Stimulated activated naive CD8-positive, alpha-beta T cell treated with anti-CD3 and anti-CD28 coated beads, Interleukin-15, amount 100 ng/mL, for 72 hours (primary cell): ENCODE data around the gene RIMBP2.

Source experiments
- ATAC-seq: fragments of 150-1000 bp; cut with Tn5 transposase; 2 replicates; pipeline ENCODE4 v1.10.0; 2021; ENCODE audit warnings: mild to moderate bottlenecking, moderate library complexity
- DNase-seq, 2 donors: peaks; one replicate each; pipeline ENCODE4 v3.0.0; 2021 to 2022
- H3K27ac Mint-ChIP-seq, 2 donors: one replicate each; pipeline ENCODE4 v1.8.0; 2022; ENCODE audit warnings: mild to moderate bottlenecking in 2 of 2, mixed read lengths in 2 of 2, moderate library complexity in 2 of 2
- H3K27me3 Mint-ChIP-seq: one replicate; pipeline ENCODE4 v1.8.0; 2022; ENCODE audit warnings: mixed read lengths
- H3K4me1 Mint-ChIP-seq: one replicate; pipeline ENCODE4 v1.8.0; 2022; ENCODE audit warnings: mild to moderate bottlenecking, mixed read lengths
- H3K4me3 Mint-ChIP-seq, 2 donors: one replicate each; pipeline ENCODE4 v1.8.0; 2022; ENCODE audit warnings: mild to moderate bottlenecking in 2 of 2, mixed read lengths in 2 of 2, moderate library complexity in 1 of 2
- H3K9me3 Mint-ChIP-seq, 2 donors: one replicate each; pipeline ENCODE4 v1.8.0; 2022; ENCODE audit warnings: mixed read lengths in 2 of 2

RIMBP2 gene

GRCh38 chr12:130680451-130680990 is 35.6 kb downstream of the RIMBP2 start:
- DNase-seq: no peak
- H3K27ac Mint-ChIP-seq: no peak overlapping the region
- no peaks in the 10 kb centered on the region for H3K9me3 Mint-ChIP-seq
- ATAC-seq: no peak
- peaks cover 23% of the 10 kb centered on the region for H3K27me3 Mint-ChIP-seq
- H3K4me3 Mint-ChIP-seq: no peak overlapping the region
- no peaks in the 10 kb centered on the region for H3K4me1 Mint-ChIP-seq

- Mint-ChIP-seq H3K27me3 (peaks cover 10% of the 10 kb centered on the region), H3K27ac (no peak overlapping the region), H3K4me3 (no peak overlapping the region), H3K4me1 (no peaks in the 10 kb centered on the region), H3K9me3 (no peaks in the 10 kb centered on the region)
- DNase-seq (no peak), ATAC-seq (no peak)
These were observed 38.0 kb downstream of the RIMBP2 start for GRCh38 chr12:130677957-130678558.

- ATAC-seq (no peak), DNase-seq (no peak)
- H3K4me3 Mint-ChIP-seq: no peak overlapping the region
- H3K27me3 Mint-ChIP-seq: no peaks in the 10 kb centered on the region
- H3K9me3 Mint-ChIP-seq: peaks cover 4 to 7% of the 10 kb centered on the region in 2 donors
- no peak overlapping the region for H3K27ac Mint-ChIP-seq
- H3K4me1 Mint-ChIP-seq: no peaks in the 10 kb centered on the region
These were observed 40.3 kb downstream of the RIMBP2 start for GRCh38 chr12:130675791-130676190.

- H3K27ac Mint-ChIP-seq: peak overlapping the region in 1 of 2 donors; percentile 76
- H3K4me1 Mint-ChIP-seq: no peaks in the 10 kb centered on the region
- H3K27me3 Mint-ChIP-seq: no peaks in the 10 kb centered on the region
- H3K4me3 Mint-ChIP-seq: no peak overlapping the region
- no peak for ATAC-seq
- no peak for DNase-seq
- peaks cover 4 to 11% of the 10 kb centered on the region in 2 donors for H3K9me3 Mint-ChIP-seq
These were observed 41.0 kb downstream of the RIMBP2 start for GRCh38 chr12:130675121-130675520.

- ATAC-seq (no peak), DNase-seq (no peak)
- Mint-ChIP-seq H3K27ac (no peak overlapping the region), H3K4me1 (no peaks in the 10 kb centered on the region), H3K9me3 (peaks cover 4 to 16% of the 10 kb centered on the region in 2 donors), H3K27me3 (no peaks in the 10 kb centered on the region), H3K4me3 (no peak overlapping the region)
These were observed 41.4 kb downstream of the RIMBP2 start for GRCh38 chr12:130674676-130675075.

GRCh38 chr12:130673036-130673705 is 42.9 kb downstream of the RIMBP2 start:
- ATAC-seq (no peak), DNase-seq (no peak)
- Mint-ChIP-seq H3K27ac (no peak overlapping the region), H3K4me3 (no peak overlapping the region), H3K9me3 (peaks cover 4 to 31% of the 10 kb centered on the region in 2 donors), H3K27me3 (no peaks in the 10 kb centered on the region), H3K4me1 (no peaks in the 10 kb centered on the region)

- Mint-ChIP-seq H3K4me1 (no peaks in the 10 kb centered on the region), H3K27ac (no peak overlapping the region), H3K27me3 (no peaks in the 10 kb centered on the region), H3K9me3 (peaks cover 6 to 38% of the 10 kb centered on the region in 2 donors), H3K4me3 (no peak overlapping the region)
- ATAC-seq (no peak), DNase-seq (no peak)
These were observed 43.8 kb downstream of the RIMBP2 start for GRCh38 chr12:130672089-130672820.

- H3K4me1 Mint-ChIP-seq: no peaks in the 10 kb centered on the region
These were observed 44.5 kb downstream of the RIMBP2 start for GRCh38 chr12:130671556-130671955.

GRCh38 chr12:130669797-130670196 is 46.3 kb downstream of the RIMBP2 start:
- Mint-ChIP-seq H3K9me3 (peaks cover 8 to 42% of the 10 kb centered on the region in 2 donors), H3K27ac (no peak overlapping the region), H3K4me3 (no peak overlapping the region), H3K4me1 (no peaks in the 10 kb centered on the region), H3K27me3 (no peaks in the 10 kb centered on the region)
- DNase-seq (no peak), ATAC-seq (no peak)

More at GRCh38 chr12:130671556-130671955, 44.5 kb downstream of the RIMBP2 start:
- no peak overlapping the region for H3K27ac Mint-ChIP-seq
- H3K9me3 Mint-ChIP-seq: peaks cover 8 to 42% of the 10 kb centered on the region in 2 donors
- no peaks in the 10 kb centered on the region for H3K27me3 Mint-ChIP-seq
- no peak for DNase-seq
- ATAC-seq: no peak
- H3K4me3 Mint-ChIP-seq: no peak overlapping the region

GRCh38 chr12:130669205-130669557 is 46.9 kb downstream of the RIMBP2 start:
- H3K4me3 Mint-ChIP-seq: no peak overlapping the region
- ATAC-seq: no peak
- H3K27me3 Mint-ChIP-seq: peaks cover 6% of the 10 kb centered on the region
- peaks cover 8 to 42% of the 10 kb centered on the region in 2 donors for H3K9me3 Mint-ChIP-seq
- no peaks in the 10 kb centered on the region for H3K4me1 Mint-ChIP-seq
- no peak overlapping the region for H3K27ac Mint-ChIP-seq
- no peak for DNase-seq

GRCh38 chr12:130668286-130669204 is 47.6 kb downstream of the RIMBP2 start:
- Mint-ChIP-seq H3K27ac (no peak overlapping the region), H3K9me3 (peaks cover 8 to 42% of the 10 kb centered on the region in 2 donors), H3K4me1 (no peaks in the 10 kb centered on the region), H3K4me3 (no peak overlapping the region), H3K27me3 (peaks cover 9% of the 10 kb centered on the region)
- ATAC-seq (no peak), DNase-seq (no peak)

- ATAC-seq: no peak
- peaks cover 9% of the 10 kb centered on the region for H3K27me3 Mint-ChIP-seq
- H3K4me3 Mint-ChIP-seq: no peak overlapping the region
These were observed 48.6 kb downstream of the RIMBP2 start for GRCh38 chr12:130667421-130667960.

GRCh38 chr12:130666645-130667044 is 49.5 kb downstream of the RIMBP2 start:
- ATAC-seq: no peak
- H3K4me3 Mint-ChIP-seq: no peak overlapping the region
- no peak overlapping the region for H3K27ac Mint-ChIP-seq

More at GRCh38 chr12:130667421-130667960, 48.6 kb downstream of the RIMBP2 start:
- H3K27ac Mint-ChIP-seq: no peak overlapping the region
- H3K9me3 Mint-ChIP-seq: peaks cover 8 to 42% of the 10 kb centered on the region in 2 donors
- no peaks in the 10 kb centered on the region for H3K4me1 Mint-ChIP-seq
- DNase-seq: no peak

GRCh38 chr12:130665753-130666152 is 50.3 kb downstream of the RIMBP2 start:
- Mint-ChIP-seq H3K4me3 (no peak overlapping the region), H3K9me3 (peaks cover 5 to 35% of the 10 kb centered on the region in 2 donors), H3K27ac (no peak overlapping the region), H3K4me1 (no peaks in the 10 kb centered on the region), H3K27me3 (peaks cover 16% of the 10 kb centered on the region)
- no peak for DNase-seq
- ATAC-seq: no peak

More at GRCh38 chr12:130666645-130667044, 49.5 kb downstream of the RIMBP2 start:
- Mint-ChIP-seq H3K4me1 (no peaks in the 10 kb centered on the region), H3K9me3 (peaks cover 8 to 42% of the 10 kb centered on the region in 2 donors), H3K27me3 (peaks cover 16% of the 10 kb centered on the region)
- DNase-seq: no peak

GRCh38 chr12:130664772-130665171 is 51.3 kb downstream of the RIMBP2 start:
- Mint-ChIP-seq H3K27ac (no peak overlapping the region), H3K4me1 (no peaks in the 10 kb centered on the region), H3K4me3 (no peak overlapping the region), H3K27me3 (peaks cover 16% of the 10 kb centered on the region), H3K9me3 (peaks cover 5 to 27% of the 10 kb centered on the region in 2 donors)
- no peak for ATAC-seq
- DNase-seq: no peak
